H1 (cell line): ENCODE results near the gene TOMM6. TPM values are rescaled to one million over a fixed set of nuclear protein-coding genes. Genes with fewer than 3 reads are reported as not detected.

ENCODE experiments used
- CTCF ChIA-PET: fragments of 300-600 bp; sonication (Branson Sonifier 250); formaldehyde crosslinking; loops from one replicate; lab custom pipeline; 2021; ENCODE audit not compliant: partially characterized antibody; lab: Charles Lee
- POLR2A ChIA-PET: fragments of 300-600 bp; sonication (Branson Sonifier 250); formaldehyde crosslinking; loops from one replicate; lab custom pipeline; 2021; ENCODE audit warnings: inconsistent platforms; ENCODE audit not compliant: partially characterized antibody; lab: Charles Lee
- DNase-seq, 2 experiments: peaks; one replicate each; pipeline versions ENCODE4 v3.0.0 to v3.0.0-alpha.2; 2010 to 2022; ENCODE audit warnings: low spot score in 2 of 2, low read depth in 1 of 2, mixed read lengths in 1 of 2
- FAIRE-seq: peaks from 2 replicates; lab custom pipeline; 2011; peaks lifted over from hg19 to GRCh38; lab: Jason Lieb, UNC
- H2AFZ ChIP-seq: 2 replicates; pipeline ENCODE4 v1.8.1; 2012; ENCODE audit warnings: low read length, inconsistent platforms
- H2AK5ac ChIP-seq: 2 replicates; pipeline ENCODE4 v1.6.1; 2013; ENCODE audit warnings: low read depth, low read length
- H2BK120ac ChIP-seq: replicated peaks from 2 replicates; pipeline ENCODE3; 2013; ENCODE audit warnings: low read depth, low read length, inconsistent platforms
- H2BK12ac ChIP-seq: 2 replicates; pipeline ENCODE4 v1.6.1; 2013; ENCODE audit warnings: low read depth, low read length
- H2BK15ac ChIP-seq: 2 replicates; pipeline ENCODE4 v1.6.1; 2013; ENCODE audit warnings: low read length
- H2BK20ac ChIP-seq: 2 replicates; pipeline ENCODE4 v1.6.1; 2013; ENCODE audit warnings: low read length
- H2BK5ac ChIP-seq: 2 replicates; pipeline ENCODE4 v1.6.1; 2013; ENCODE audit warnings: low read depth, low read length
- H3K14ac ChIP-seq: 2 replicates; pipeline ENCODE4 v1.6.1; 2013; ENCODE audit warnings: inconsistent platforms; ENCODE audit not compliant: insufficient read length
- H3K18ac ChIP-seq: 2 replicates; pipeline ENCODE4 v1.6.1; 2013; ENCODE audit warnings: low read length; ENCODE audit errors: extremely low read depth
- H3K23ac ChIP-seq: 2 replicates; pipeline ENCODE4 v1.6.1; 2013; ENCODE audit warnings: inconsistent platforms; ENCODE audit not compliant: insufficient read length
- H3K23me2 ChIP-seq: 2 replicates; pipeline ENCODE4 v1.6.1; 2013; ENCODE audit warnings: low read depth, low read length
- H3K27ac ChIP-seq: 2 replicates; pipeline ENCODE4 v1.6.1; 2011; ENCODE audit warnings: low read depth, low read length, inconsistent platforms
- H3K27me3 ChIP-seq, 4 experiments: replicated peaks in 1 of 4; 1 replicate in 1 of 4; 2 replicates in 3 of 4; pipeline versions ENCODE4 v1.6.1 to v1.8.1; 2011 to 2013; ENCODE audit warnings: low read length in 3 of 4, mild to moderate bottlenecking in 3 of 4, inconsistent platforms in 2 of 4, mixed read lengths in 2 of 4, moderate library complexity in 1 of 4; ENCODE audit not compliant: control insufficient read depth in 3 of 4, insufficient read depth in 3 of 4; ENCODE audit errors: extremely low read depth in 1 of 4
- H3K36me3 ChIP-seq, 4 experiments: 2 replicates each; pipeline versions ENCODE4 v1.6.1 to v1.8.1; 2011 to 2013; ENCODE audit warnings: mild to moderate bottlenecking in 4 of 4, low read length in 3 of 4, moderate library complexity in 2 of 4, control low read depth in 1 of 4, inconsistent platforms in 1 of 4; ENCODE audit not compliant: insufficient read depth in 4 of 4, control insufficient read depth in 2 of 4
- H3K4ac ChIP-seq: replicated peaks from 2 replicates; pipeline ENCODE3; 2013; ENCODE audit warnings: low read length, low read depth, mixed read lengths, inconsistent platforms; ENCODE audit not compliant: insufficient read length
- H3K4me1 ChIP-seq, 4 experiments: replicated peaks in 1 of 4; 1 replicate in 1 of 4; 2 replicates in 3 of 4; pipeline versions ENCODE4 v1.6.1 to v1.8.1; 2011 to 2013; ENCODE audit warnings: low read length in 3 of 4, inconsistent platforms in 2 of 4, mixed read lengths in 1 of 4; ENCODE audit not compliant: insufficient read depth in 4 of 4, control insufficient read depth in 3 of 4
- H3K4me2 ChIP-seq, 2 experiments: 2 replicates each; pipeline versions ENCODE4 v1.6.1 to v1.8.1; 2011 to 2013; ENCODE audit warnings: low read depth in 2 of 2, low read length in 2 of 2, control low read depth in 1 of 2, inconsistent platforms in 1 of 2, mild to moderate bottlenecking in 1 of 2; ENCODE audit not compliant: insufficient read depth in 1 of 2
- H3K4me3 ChIP-seq, 4 experiments: fragments of 200-600, 300-600 bp in 1 of 4; sonication (generic), shearing (Covaris generic), sonication (Bioruptor Twin) in 1 of 4; 2 replicates each; pipeline versions ENCODE4 v1.5.1 to v1.8.1; 2011 to 2016; ENCODE audit warnings: low read length in 4 of 4, low read depth in 3 of 4, control low read depth in 2 of 4, inconsistent platforms in 2 of 4, mild to moderate bottlenecking in 2 of 4, mixed read lengths in 1 of 4, moderate library complexity in 1 of 4; ENCODE audit not compliant: insufficient read depth in 2 of 4; ENCODE audit errors: extremely low read depth in 1 of 4
- H3K56ac ChIP-seq: replicated peaks from 2 replicates; pipeline ENCODE3; 2013; ENCODE audit warnings: low read depth, mild to moderate bottlenecking, mixed read lengths, low read length, inconsistent platforms; ENCODE audit not compliant: insufficient read length
- H3K79me1 ChIP-seq: 2 replicates; pipeline ENCODE4 v1.6.1; 2013; ENCODE audit warnings: low read depth, low read length, control low read depth
- H3K79me2 ChIP-seq, 2 experiments: 2 replicates each; pipeline versions ENCODE4 v1.6.1 to v1.8.1; 2012 to 2013; ENCODE audit warnings: low read length in 2 of 2, mild to moderate bottlenecking in 2 of 2, inconsistent platforms in 1 of 2; ENCODE audit not compliant: insufficient read depth in 2 of 2, control insufficient read depth in 1 of 2
- H3K9ac ChIP-seq, 4 experiments: replicated peaks in 1 of 4; 1 replicate in 1 of 4; 2 replicates in 3 of 4; pipeline versions ENCODE4 v1.6.1 to v1.8.1; 2011 to 2013; ENCODE audit warnings: low read depth in 3 of 4, low read length in 3 of 4, control low read depth in 2 of 4, mild to moderate bottlenecking in 2 of 4, moderate library complexity in 2 of 4, inconsistent platforms in 1 of 4; ENCODE audit errors: extremely low read depth in 1 of 4
- H3K9me3 ChIP-seq, 2 experiments: 2 replicates each; pipeline versions ENCODE4 v1.6.1 to v1.8.1; 2012 to 2013; ENCODE audit warnings: mild to moderate bottlenecking in 2 of 2, moderate library complexity in 2 of 2, control low read depth in 1 of 2, inconsistent platforms in 1 of 2, low read depth in 1 of 2, low read length in 1 of 2, mixed read lengths in 1 of 2; ENCODE audit not compliant: insufficient read depth in 2 of 2
- H4K20me1 ChIP-seq, 2 experiments: replicated peaks in 1 of 2; 2 replicates each; pipeline versions ENCODE3 to v1.8.1; 2011 to 2013; ENCODE audit warnings: inconsistent platforms in 2 of 2, low read length in 2 of 2, mild to moderate bottlenecking in 1 of 2; ENCODE audit not compliant: insufficient read depth in 2 of 2, control insufficient read depth in 1 of 2
- H4K5ac ChIP-seq: 2 replicates; pipeline ENCODE4 v1.6.1; 2013; ENCODE audit warnings: low read length, low read depth, mixed read lengths, inconsistent platforms; ENCODE audit not compliant: insufficient read length
- H4K8ac ChIP-seq: 2 replicates; pipeline ENCODE4 v1.8.0; 2013; ENCODE audit warnings: mild to moderate bottlenecking, moderate library complexity, low read length, inconsistent platforms; ENCODE audit not compliant: insufficient read depth; ENCODE audit errors: extremely low read depth
- H4K91ac ChIP-seq: replicated peaks from 2 replicates; pipeline ENCODE3; 2013; ENCODE audit warnings: low read length, mixed read lengths, inconsistent platforms; ENCODE audit not compliant: insufficient read length
- BRCA1 ChIP-seq: IDR thresholded peaks from 2 replicates; pipeline ENCODE4 v1.6.1; 2012; ENCODE audit warnings: low read depth, low read length, improper control_type of control experiment
- EZH2 ChIP-seq: fragments of 200-600 bp; sonication (generic); IDR thresholded peaks from 2 replicates; pipeline ENCODE4 v1.7.1; 2012; ENCODE audit warnings: low read depth, mild to moderate bottlenecking, moderate library complexity, low read length, inconsistent platforms; ENCODE audit not compliant: severe bottlenecking
- JUND ChIP-seq: IDR thresholded peaks from 2 replicates; pipeline ENCODE4 v1.6.1; 2011; ENCODE audit warnings: mild to moderate bottlenecking, improper control_type of control experiment, low read length
- KDM1A ChIP-seq: fragments of 200-600, 300-600 bp; sonication (generic); IDR thresholded peaks from 2 replicates; pipeline ENCODE4 v1.7.1; 2016; ENCODE audit warnings: mild to moderate bottlenecking, low read length, borderline replicate concordance
- RNF2 ChIP-seq: fragments of 200-900, 300-1000 bp; sonication (generic); IDR thresholded peaks from 2 replicates; pipeline ENCODE4 v1.7.1; 2016; ENCODE audit warnings: borderline replicate concordance, low read depth, mild to moderate bottlenecking, antibody characterized with exemption, low read length; ENCODE audit not compliant: poor library complexity, severe bottlenecking; ENCODE audit errors: missing control alignments
- SIRT6 ChIP-seq: IDR thresholded peaks from one replicate; pipeline ENCODE4 v1.7.1; 2012; ENCODE audit warnings: low read length, inconsistent platforms
- WGBS, 2 experiments: shearing (Covaris generic) in 1 of 2; methylation state at CpG; one replicate each; pipeline versions ENCODE4 v1.1.6 to v1.1.7; 2013 to 2015; ENCODE audit warnings: low lambda C conversion rate in 2 of 2, mixed read lengths in 2 of 2, inconsistent platforms in 1 of 2, low coverage in 1 of 2, missing lambda C conversion rate in 1 of 2; ENCODE audit not compliant: insufficient replicate concordance in 2 of 2, insufficient coverage in 1 of 2, insufficient read length in 1 of 2; ENCODE audit errors: extremely low coverage in 1 of 2, missing lambda C conversion rate in 1 of 2; 5-methylcytosine and 5-hydroxymethylcytosine counted together
- polyA plus RNA-seq, 7 experiments: library from polyadenylated mRNA; depleted of rRNA in 3 of 7; stranded (reverse) in 5 of 7; unstranded in 2 of 7; fragments of >200 nt in 5 of 7; fragments of 200-250 nt in 2 of 7; gene quantifications; 1 replicate in 5 of 7; 2 replicates in 1 of 7; 4 replicates in 1 of 7; pipeline versions ENCODE4 v1.2.1 to v1.2.3, GENCODE V29; 2011 to 2013; ENCODE audit warnings: missing spikeins in 2 of 7, mixed read lengths in 2 of 7
- total RNA-seq: library from RNA; stranded (reverse); fragmentation: NEBNext Ultra II Directional; extraction: Animal tissue kit (Norgen Biotek cat#: 25700); gene quantifications from 2 replicates; pipeline ENCODE4 v1.2.1, GENCODE V29; 2021

The TOMM6 gene
- total and polyA plus RNA-seq, 2 of the 8 experiments (the other 6 are each of a cell fraction or from before 2014, with no cell fraction given) = 228 to 560 TPM

GRCh38 chr6:41763470-41763869 lies 24.0 kb upstream of the TOMM6 start:
- Histone ChIP-seq H3K4me1 (no peaks in the 10 kb centered on the region; a peak in 1 of 7 replicates), H3K18ac (no peak overlapping the region), H3K14ac (no peak overlapping the region), H4K8ac (no peak overlapping the region), H2BK5ac (no peak overlapping the region), H3K4me3 (no peak overlapping the region), H3K36me3 (no peaks in the 10 kb centered on the region), H3K56ac (no peak overlapping the region), H2BK12ac (no peak overlapping the region), H4K91ac (no peak overlapping the region), H2BK20ac (no peak overlapping the region; the same call in 1 of the 2 replicates), H2BK15ac (no peak overlapping the region), H4K5ac (no peak overlapping the region), H3K9ac (no peak overlapping the region), H3K79me2 (no peaks in the 10 kb centered on the region), H3K27me3 (no peaks in the 10 kb centered on the region; a peak in 1 of 7 replicates), H3K27ac (no peak overlapping the region), H3K9me3 (no peaks in the 10 kb centered on the region), H2AK5ac (0 out of 2 replicates have a peak overlapping the region, but pooled peaks have one; percentile 13), H2AFZ (no peak overlapping the region), H4K20me1 (no peaks in the 10 kb centered on the region), H3K4ac (no peak overlapping the region), H3K23ac (no peak overlapping the region), H3K23me2 (no peaks in the 10 kb centered on the region), H3K4me2 (no peak overlapping the region), H3K79me1 (no peaks in the 10 kb centered on the region), H2BK120ac (no peak overlapping the region)
- ChIA-PET POLR2A (no interaction called here), CTCF (interaction anchor here (0.7 to 5.2 kb wide), 2 partner anchors 12 to 24 kb away, joined by 3 to 37 read pairs; partner anchors contain the start of gene TOMM6)
- no peak for TF ChIP-seq BRCA1
- no peak for TF ChIP-seq KDM1A
- TF ChIP-seq JUND = no peak
- no peak for TF ChIP-seq EZH2
- no peak for TF ChIP-seq SIRT6
- TF ChIP-seq RNF2 = no peak
- DNase-seq = no peak
- no peak for FAIRE-seq
- 75% methylated on average over 2 of the region's 2 CpGs; no CpG with 5 or more reads in 1 of the 2 experiments for WGBS, 2 experiments
